NCI-H226 (cell line): ENCODE data around the gene PPIP5K1.
"Not testable (repeated sequence)": the region's sequence is repeated elsewhere in the genome, so short reads cannot be mapped to it uniquely, and the experiment has no call there.

ENCODE experiments used
- DNase-seq: peaks from one replicate; pipeline ENCODE4 v3.0.0-alpha.2; 2015

The PPIP5K1 gene

DNA sequence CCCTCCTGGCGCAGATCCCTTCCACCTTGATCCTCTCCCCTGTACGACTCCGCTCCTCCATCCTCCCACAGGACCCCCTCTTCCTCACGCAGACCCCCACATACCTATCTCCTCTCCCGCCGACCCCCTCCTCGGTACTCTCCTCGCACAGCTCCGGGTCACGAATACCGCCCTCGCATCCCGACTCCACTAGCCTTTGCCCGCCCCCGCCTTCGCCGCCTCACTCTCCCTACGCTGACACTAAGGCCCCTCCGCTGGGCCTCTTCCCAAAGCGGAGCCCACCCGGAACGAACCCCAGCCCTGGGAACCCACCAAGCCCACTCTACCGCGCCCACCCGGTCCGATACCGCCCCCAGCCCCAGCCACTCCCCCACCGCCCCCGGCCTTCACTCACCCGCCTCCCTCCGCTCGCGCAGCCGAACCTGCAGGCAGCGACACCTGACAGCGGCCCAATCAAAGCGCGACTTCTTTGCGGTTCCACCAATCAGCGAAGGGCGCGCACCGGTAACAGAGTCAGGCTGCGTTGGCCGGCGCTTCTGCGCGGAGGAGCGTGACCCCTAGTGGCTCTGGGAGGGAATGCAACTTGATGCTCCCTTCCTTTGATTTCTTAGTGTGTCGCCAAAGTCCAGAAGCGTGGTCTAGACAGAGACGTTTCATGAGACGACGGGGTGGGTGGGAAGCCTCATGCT, at the start of gene PPIP5K1:
PPIP5K1 (minus strand) TSS at position 431 of the 689 bp plus-strand sequence. CDS start 5,704 bp downstream, outside the sequence.
- not testable (repeated sequence) for DNase-seq

- not testable (repeated sequence) for DNase-seq
These were observed 48.6 kb upstream of the PPIP5K1 start for GRCh38 chr15:43638464-43639204.

GRCh38 chr15:43626937-43627336, 36.9 kb upstream of the PPIP5K1 start:
- DNase-seq: not testable (repeated sequence)

DNA sequence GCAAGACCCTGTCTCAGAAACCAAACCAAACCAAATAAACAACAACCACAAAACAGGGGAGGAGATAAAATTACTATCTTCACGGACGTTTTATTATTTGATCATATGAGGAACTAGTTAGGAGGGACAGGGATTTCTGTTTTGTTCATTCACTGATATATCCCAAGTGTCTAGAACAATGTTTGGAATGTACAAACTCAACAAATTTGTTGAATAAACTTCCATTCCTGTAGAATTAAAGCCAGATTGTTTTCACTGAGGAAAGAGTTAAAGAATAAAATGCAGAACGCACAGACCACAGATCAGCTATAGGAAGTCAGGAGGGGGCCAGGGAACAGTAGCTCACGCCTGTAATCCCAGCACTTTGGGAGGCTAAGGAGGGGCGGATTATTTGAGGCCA, 35.1 kb upstream of the PPIP5K1 start:
- no peak for DNase-seq

- DNase-seq: not testable (repeated sequence)
These were observed 32.2 kb upstream of the PPIP5K1 start for GRCh38 chr15:43622068-43622799.

DNA sequence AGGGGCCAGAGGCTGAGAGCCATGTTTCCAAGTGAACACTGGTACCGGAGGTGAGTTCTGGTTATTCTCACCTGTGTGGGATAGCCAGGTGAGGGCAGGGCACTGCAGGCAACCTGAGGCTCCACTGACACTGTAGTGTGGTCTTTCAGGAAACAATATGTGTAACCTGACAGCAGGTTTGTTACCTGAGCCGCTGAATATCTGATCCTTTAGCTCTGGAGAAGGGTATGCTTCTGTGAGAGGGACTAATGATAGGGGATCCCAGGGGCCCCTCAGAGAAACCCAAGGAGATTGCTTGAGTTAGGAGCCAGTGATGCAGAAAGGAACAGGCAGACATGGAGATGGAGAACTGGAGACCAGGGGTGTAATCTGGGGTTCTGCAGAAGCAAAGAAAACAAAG, 28.7 kb upstream of the PPIP5K1 start, which contains the start of gene STRC:
STRC (minus strand) TSS at position 101 of the 400 bp plus-strand sequence; CDS start at position 23, 78 bp downstream.
- DNase-seq: not testable (repeated sequence)

GRCh38 chr15:43617750-43618149, 27.7 kb upstream of the PPIP5K1 start:
- DNase-seq: not testable (repeated sequence)

GRCh38 chr15:43602233-43602632, 12.2 kb upstream of the PPIP5K1 start:
- DNase-seq: peak; percentile 27

DNA sequence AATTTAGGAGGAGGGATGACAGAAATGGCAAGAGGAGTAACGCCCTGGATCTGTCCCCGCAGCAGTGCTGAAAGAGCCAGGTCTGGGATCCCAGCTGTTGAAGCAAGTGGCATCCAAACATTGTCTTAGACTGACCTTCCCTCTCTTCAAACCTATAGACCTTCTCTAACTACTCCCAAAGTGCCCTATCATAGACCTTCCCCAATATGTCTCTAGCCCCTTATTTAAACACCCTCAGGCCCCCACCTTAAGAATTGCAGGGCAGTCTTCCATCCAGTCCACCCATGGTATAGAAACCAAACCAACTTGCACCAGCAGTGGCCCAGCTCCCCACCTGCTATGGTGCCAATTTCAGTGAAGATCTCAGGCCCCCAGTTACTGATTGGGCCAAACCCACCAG, 10.2 kb upstream of the PPIP5K1 start:
- DNase-seq: not testable (repeated sequence)

- DNase-seq: not testable (repeated sequence)
These were observed 9.1 kb upstream of the PPIP5K1 start for GRCh38 chr15:43599131-43599530.

GRCh38 chr15:43593328-43594190, 3.6 kb upstream of the PPIP5K1 start, which contains the start of gene CKMT1B:
Gene CKMT1B, plus strand, starts transcription at chr15:43594027. Its CDS starts 192 bp downstream, at chr15:43594219.
- DNase-seq: not testable (repeated sequence)

- DNase-seq: not testable (repeated sequence)
These were observed 2.8 kb upstream of the PPIP5K1 start for GRCh38 chr15:43592841-43593240.

DNA sequence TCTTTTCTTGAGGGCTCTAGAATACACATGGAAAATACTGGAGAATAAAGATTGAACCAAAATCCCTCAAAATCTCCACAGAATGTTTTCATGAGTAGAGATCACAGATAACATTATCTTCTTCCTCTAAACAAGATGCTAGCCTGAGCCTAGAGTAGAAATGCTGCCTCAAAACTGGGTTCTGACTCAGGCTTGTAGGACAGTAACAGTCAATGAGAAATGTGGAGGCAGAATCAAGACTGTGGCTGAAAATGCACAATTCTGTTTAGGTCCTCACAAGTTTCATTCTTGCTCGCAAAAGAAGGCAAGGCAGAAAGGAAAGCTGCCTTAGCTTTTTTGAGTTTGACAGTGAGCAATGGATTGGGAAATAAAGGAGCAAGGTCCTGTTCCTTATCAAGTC, 15.4 kb downstream of the PPIP5K1 start:
- not testable (repeated sequence) for DNase-seq

GRCh38 chr15:43566615-43567014, 23.4 kb downstream of the PPIP5K1 start:
- not testable (repeated sequence) for DNase-seq

DNA sequence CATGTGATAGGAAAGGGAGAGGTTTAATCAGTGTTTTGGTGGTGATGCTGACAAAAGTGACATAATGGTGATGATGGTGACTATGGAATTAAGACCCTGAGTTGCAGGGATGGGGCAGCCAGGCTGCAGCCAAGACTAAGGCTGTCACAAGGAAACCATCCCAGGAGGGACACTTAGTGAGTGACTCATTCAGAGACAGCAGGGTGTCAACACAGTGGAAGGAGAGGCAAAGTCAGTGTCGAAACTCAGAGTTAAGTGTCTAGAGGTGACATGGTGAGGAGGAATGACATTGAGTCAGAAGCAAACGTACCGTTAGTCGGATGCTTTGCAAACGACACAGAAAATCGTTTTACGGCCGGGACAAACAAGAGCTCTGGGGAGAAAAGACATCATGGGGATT, 26.2 kb downstream of the PPIP5K1 start:
- not testable (repeated sequence) for DNase-seq

DNA sequence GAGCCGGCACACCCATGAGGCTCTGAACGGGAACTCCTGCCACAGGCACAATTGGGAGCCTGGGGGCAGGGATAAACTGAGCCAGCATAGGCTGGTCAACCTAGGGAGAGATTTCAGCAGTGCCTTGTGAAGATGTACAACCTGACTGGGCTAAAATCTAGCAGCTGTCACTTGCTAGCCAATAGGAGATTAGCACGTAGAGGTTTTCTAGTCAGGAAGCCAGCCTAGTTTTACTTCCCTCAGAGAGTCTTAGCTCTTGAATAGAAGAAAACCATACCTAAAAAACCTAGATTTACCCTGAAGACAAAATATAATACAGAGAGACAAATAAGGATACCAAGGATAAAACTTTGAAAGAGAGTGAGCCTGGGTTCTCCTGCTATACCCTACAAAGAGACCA, 27.3 kb downstream of the PPIP5K1 start:
- DNase-seq: not testable (repeated sequence)

GRCh38 chr15:43552986-43553385, 37.0 kb downstream of the PPIP5K1 start:
- DNase-seq: no peak

GRCh38 chr15:43552256-43552655, 37.8 kb downstream of the PPIP5K1 start:
- no peak for DNase-seq

DNA sequence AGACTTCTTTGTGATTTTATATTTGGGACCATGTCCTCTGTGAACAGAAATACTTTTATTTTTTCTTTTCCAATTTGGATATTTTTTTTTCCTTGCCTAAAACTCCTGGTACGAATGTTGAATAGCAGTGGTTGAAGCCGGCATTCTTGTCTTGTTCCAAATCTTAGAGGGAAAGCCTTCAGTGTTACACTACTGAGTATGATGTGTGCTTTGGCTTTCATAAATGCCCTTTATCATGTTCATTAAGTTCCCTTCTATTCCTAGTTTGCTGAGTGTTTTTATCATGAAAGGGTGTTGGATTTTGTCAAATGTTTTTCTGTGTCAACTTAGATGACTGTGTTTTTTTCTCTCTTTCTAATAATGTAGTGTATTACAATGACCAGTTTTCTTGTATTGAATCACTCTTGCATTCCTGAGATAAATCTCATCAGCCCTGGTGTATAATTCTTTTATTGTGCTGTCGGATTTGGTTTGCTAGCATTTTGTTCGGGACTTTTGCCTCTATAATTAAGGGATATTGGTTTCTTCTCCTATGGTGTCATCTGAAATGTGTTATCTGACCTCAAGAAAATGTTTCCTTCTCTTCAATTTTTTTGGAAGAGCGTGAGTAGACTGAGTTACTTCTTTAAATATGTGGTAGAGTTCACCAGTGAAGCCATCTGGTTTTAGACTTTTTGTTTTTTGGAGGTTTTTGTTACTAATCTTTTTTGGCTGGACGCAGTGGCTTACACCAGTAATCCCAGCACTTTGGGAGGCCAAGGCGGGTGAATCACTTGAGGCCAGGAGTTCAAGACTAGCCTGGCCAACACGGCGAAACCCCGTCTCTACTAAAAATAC, 39.3 kb downstream of the PPIP5K1 start:
- no peak for DNase-seq

DNA sequence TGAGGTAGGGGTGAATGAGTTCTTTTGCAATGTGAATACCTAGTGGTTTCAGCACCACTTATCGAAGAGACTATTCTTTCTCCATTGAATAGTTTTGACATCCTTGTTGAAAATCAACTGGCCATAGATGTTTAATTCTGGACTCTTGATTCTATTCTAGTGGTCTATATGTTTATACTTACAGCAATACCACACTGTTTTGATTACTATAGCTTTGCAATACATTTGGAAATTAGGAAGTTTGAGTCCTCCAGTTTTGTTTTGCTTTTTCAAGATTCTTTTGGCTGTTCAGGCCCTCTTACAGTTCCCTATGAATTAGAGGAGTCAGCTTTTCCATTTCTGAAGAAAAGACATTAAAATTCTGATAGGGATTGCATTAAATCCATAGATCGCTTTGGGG, 42.5 kb downstream of the PPIP5K1 start:
- DNase-seq: no peak

GRCh38 chr15:43545426-43545825, 44.6 kb downstream of the PPIP5K1 start:
- DNase-seq: no peak
